Endothelial cell of umbilical vein (primary cell): ENCODE measurements around the gene SPATA3.

ENCODE experiments used
- POLR2A ChIP-seq: IDR thresholded peaks from 2 replicates; pipeline ENCODE4 v1.6.1; 2012; ENCODE audit warnings: low read depth, mild to moderate bottlenecking, control low read depth, low read length
- TF ChIP-seq, protein P1 (sequence below): IDR thresholded peaks from 2 replicates; pipeline ENCODE4 v1.6.1; 2011; ENCODE audit not compliant: insufficient read depth, insufficient read length
- TF ChIP-seq, protein P2 (sequence below), 2 donors: IDR thresholded peaks; 1 replicate in 1 of 2; 2 replicates in 1 of 2; pipeline ENCODE4 v1.5.1; 2011; ENCODE audit warnings: low read length in 2 of 2, mild to moderate bottlenecking in 2 of 2, moderate library complexity in 2 of 2, control low read depth in 1 of 2, inconsistent platforms in 1 of 2, low read depth in 1 of 2; ENCODE audit not compliant: insufficient read depth in 1 of 2; ENCODE audit errors: extremely low read depth in 1 of 2

DNA sequence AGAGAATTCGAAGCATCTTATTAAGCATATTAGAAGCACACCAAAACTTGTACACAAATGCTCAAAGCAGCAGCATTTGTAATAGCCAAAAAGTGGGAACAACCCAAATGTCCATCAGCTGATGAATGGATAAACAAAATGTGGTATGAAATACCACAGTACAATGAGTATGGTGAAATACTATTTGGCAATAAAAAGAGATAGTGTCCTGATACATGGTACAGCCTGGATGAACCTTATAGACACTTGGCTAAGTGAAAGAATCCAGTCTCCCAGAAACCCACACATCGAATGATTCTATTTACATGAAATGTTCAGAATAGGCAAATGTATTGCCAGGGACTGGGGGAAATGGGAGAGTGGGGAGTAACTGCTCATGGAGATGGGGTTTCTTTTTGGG lies 3.0 kb downstream of the SPATA3 start:
- TF ChIP-seq, protein P1, sequence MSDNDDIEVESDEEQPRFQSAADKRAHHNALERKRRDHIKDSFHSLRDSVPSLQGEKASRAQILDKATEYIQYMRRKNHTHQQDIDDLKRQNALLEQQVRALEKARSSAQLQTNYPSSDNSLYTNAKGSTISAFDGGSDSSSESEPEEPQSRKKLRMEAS = no peak
- TF ChIP-seq, protein P2, sequence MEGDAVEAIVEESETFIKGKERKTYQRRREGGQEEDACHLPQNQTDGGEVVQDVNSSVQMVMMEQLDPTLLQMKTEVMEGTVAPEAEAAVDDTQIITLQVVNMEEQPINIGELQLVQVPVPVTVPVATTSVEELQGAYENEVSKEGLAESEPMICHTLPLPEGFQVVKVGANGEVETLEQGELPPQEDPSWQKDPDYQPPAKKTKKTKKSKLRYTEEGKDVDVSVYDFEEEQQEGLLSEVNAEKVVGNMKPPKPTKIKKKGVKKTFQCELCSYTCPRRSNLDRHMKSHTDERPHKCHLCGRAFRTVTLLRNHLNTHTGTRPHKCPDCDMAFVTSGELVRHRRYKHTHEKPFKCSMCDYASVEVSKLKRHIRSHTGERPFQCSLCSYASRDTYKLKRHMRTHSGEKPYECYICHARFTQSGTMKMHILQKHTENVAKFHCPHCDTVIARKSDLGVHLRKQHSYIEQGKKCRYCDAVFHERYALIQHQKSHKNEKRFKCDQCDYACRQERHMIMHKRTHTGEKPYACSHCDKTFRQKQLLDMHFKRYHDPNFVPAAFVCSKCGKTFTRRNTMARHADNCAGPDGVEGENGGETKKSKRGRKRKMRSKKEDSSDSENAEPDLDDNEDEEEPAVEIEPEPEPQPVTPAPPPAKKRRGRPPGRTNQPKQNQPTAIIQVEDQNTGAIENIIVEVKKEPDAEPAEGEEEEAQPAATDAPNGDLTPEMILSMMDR (IDR thresholded peaks at IDR 0.05; ENCODE audit: extremely low read depth in 1 of 2, insufficient read depth in 1 of 2, low read depth in 1 of 2, low read length in 2 of 2) = no peak
- no peak for TF ChIP-seq POLR2A
